Mesenteric fat pad (tissue), 1 donor: Measurements from ENCODE around the gene CLCF1. TPM values are rescaled to one million over a fixed set of nuclear protein-coding genes. Genes with fewer than 3 reads are reported as not detected.

Experiments
- DNase-seq: peaks from one replicate; pipeline ENCODE4 v3.0.0-alpha.2; 2020; ENCODE audit warnings: low spot score
- long read RNA-seq: library from polyadenylated mRNA; unstranded; transcript quantifications from one replicate; pipeline ENCODE4 v2.0.0, GENCODE V29; 2020
- total RNA-seq: library from RNA; stranded (reverse); fragmentation: NEBNext Ultra II Directional; extraction: Animal tissue kit (Norgen Biotek cat#: 25700); gene quantifications from one replicate; pipeline ENCODE4 v1.2.1, GENCODE V29; 2021
- donor health status: DM: yes; HTN: yes; CAD: no.

Gene CLCF1
- total RNA-seq = 7.7 TPM
- long read RNA-seq, transcript CLCF1-201 (3 exons, 1,844 nt) = major isoform, 23 of 41 reads
- long read RNA-seq, transcript CLCF1-202 (3 exons, 967 nt) = minor isoform, 6 of 41 reads
- long read RNA-seq, partial matches to known transcripts = 5 of 41 reads
- long read RNA-seq, other reads (novel, unspliced or antisense) = 7 of 41 reads

GRCh38 chr11:67372993-67373647 is at the start of gene CLCF1:
Gene CLCF1 (minus strand): TSS chr11:67373598. CDS start chr11:67373539, 59 bp downstream.
- DNase-seq = no peak

GRCh38 chr11:67422891-67423290 is 49.5 kb upstream of the CLCF1 start:
- DNase-seq = no peak

- DNase-seq = no peak
These were observed 48.1 kb upstream of the CLCF1 start for GRCh38 chr11:67421430-67422031.

GRCh38 chr11:67420646-67421429 is 47.4 kb upstream of the CLCF1 start:
- DNase-seq = peak; percentile 99

GRCh38 chr11:67420147-67420645 is 46.8 kb upstream of the CLCF1 start:
- DNase-seq = no peak

- DNase-seq = no peak
These were observed 46.1 kb upstream of the CLCF1 start for GRCh38 chr11:67419325-67420049.

- DNase-seq = no peak
These were observed 45.3 kb upstream of the CLCF1 start for GRCh38 chr11:67418476-67419281.

GRCh38 chr11:67417425-67417824 is 44.0 kb upstream of the CLCF1 start:
- DNase-seq = no peak

- no peak for DNase-seq
These were observed 43.3 kb upstream of the CLCF1 start for GRCh38 chr11:67416416-67417335.

GRCh38 chr11:67415501-67416304 is 42.3 kb upstream of the CLCF1 start, which contains the start of gene CARNS1:
Gene CARNS1 (plus strand): TSS chr11:67415678. CDS start chr11:67416200, 522 bp downstream.
- no peak for DNase-seq

GRCh38 chr11:67413266-67413849 is 40.0 kb upstream of the CLCF1 start:
- DNase-seq = no peak

- no peak for DNase-seq
These were observed 39.2 kb upstream of the CLCF1 start for GRCh38 chr11:67412495-67413179.

- DNase-seq = no peak
These were observed 38.4 kb upstream of the CLCF1 start for GRCh38 chr11:67411785-67412152.

- no peak for DNase-seq
These were observed 37.8 kb upstream of the CLCF1 start for GRCh38 chr11:67410984-67411784.

GRCh38 chr11:67410369-67410831 is 37.0 kb upstream of the CLCF1 start:
- DNase-seq = no peak

GRCh38 chr11:67409781-67410368 is 36.5 kb upstream of the CLCF1 start:
- DNase-seq = no peak
